PC-9 (cell line): ENCODE measurements around the gene RBM26. TPM values are rescaled to one million over a fixed set of nuclear protein-coding genes. Genes with fewer than 3 reads are reported as not detected.

Source experiments
- BruUV-seq: library from RNA; stranded (reverse); fragments of 400-500 nt; replicated peaks from 2 replicates; lab custom pipeline; 2021; lab: Mats Ljungman, UMichigan
- CTCF ChIA-PET: fragments of 300-600 bp; sonication (Branson Sonifier 250); formaldehyde crosslinking; loops from one replicate; lab custom pipeline; 2022; ENCODE audit warnings: antibody characterized with exemption; lab: Charles Lee
- POLR2A ChIA-PET: fragments of 300-600 bp; sonication (Branson Sonifier 250); formaldehyde crosslinking; loops from one replicate; lab custom pipeline; 2022; ENCODE audit warnings: antibody characterized with exemption; ENCODE audit not compliant: unreplicated experiment; lab: Charles Lee
- DNase-seq, 2 experiments: peaks; one replicate each; pipeline versions ENCODE4 v3.0.0 to v3.0.0-alpha.2; 2015 to 2022; ENCODE audit warnings: mixed read lengths in 1 of 2
- H2AFZ ChIP-seq: fragments of 200-600 bp; sonication (generic); 2 replicates; pipeline ENCODE4 v1.8.1; 2017; ENCODE audit warnings: antibody characterized with exemption
- H3F3A ChIP-seq: fragments of 200-600 bp; sonication (generic); 2 replicates; pipeline ENCODE4 v1.8.1; 2017; ENCODE audit warnings: antibody characterized with exemption, mild to moderate bottlenecking, low read depth; ENCODE audit not compliant: insufficient read depth
- H3K27ac ChIP-seq: fragments of 200-600 bp; sonication (generic); 2 replicates; pipeline ENCODE4 v1.6.1; 2016; ENCODE audit warnings: mixed run types
- H3K27me3 ChIP-seq: fragments of 200-600 bp; sonication (generic); 2 replicates; pipeline ENCODE4 v1.6.1; 2016; ENCODE audit warnings: low read depth, mixed run types; ENCODE audit not compliant: insufficient read depth
- H3K36me3 ChIP-seq: fragments of 200-600 bp; sonication (generic); 2 replicates; pipeline ENCODE4 v1.6.1; 2016; ENCODE audit warnings: low read depth, mixed run types
- H3K4me1 ChIP-seq: fragments of 200-600 bp; sonication (generic); replicated peaks from 2 replicates; pipeline ENCODE4 v1.6.1; 2016; ENCODE audit warnings: mixed run types; ENCODE audit not compliant: insufficient read depth
- H3K4me2 ChIP-seq: fragments of 200-600 bp; sonication (generic); 2 replicates; pipeline ENCODE4 v1.6.1; 2017; ENCODE audit warnings: mixed run types
- H3K4me3 ChIP-seq: fragments of 200-600 bp; sonication (generic); 2 replicates; pipeline ENCODE4 v1.6.1; 2016; ENCODE audit warnings: mixed run types
- H3K79me2 ChIP-seq: fragments of 200-600 bp; sonication (generic); 2 replicates; pipeline ENCODE4 v1.6.1; 2017; ENCODE audit warnings: low read depth, mixed run types
- H3K9me2 ChIP-seq: fragments of 200-600 bp; sonication (generic); 2 replicates; pipeline ENCODE4 v1.8.1; 2017; ENCODE audit warnings: mild to moderate bottlenecking; ENCODE audit not compliant: insufficient read depth
- H3K9me3 ChIP-seq: fragments of 200-600 bp; sonication (generic); 2 replicates; pipeline ENCODE4 v1.8.1; 2016; ENCODE audit warnings: low read depth; ENCODE audit not compliant: insufficient read depth
- H4K20me1 ChIP-seq: fragments of 200-600 bp; sonication (generic); 2 replicates; pipeline ENCODE4 v1.8.1; 2017; ENCODE audit not compliant: insufficient read depth
- EZH2 ChIP-seq: fragments of 200-600 bp; sonication (generic); IDR thresholded peaks from 2 replicates; pipeline ENCODE4 v1.8.0; 2017; ENCODE audit warnings: antibody characterized with exemption, low read depth
- intact Hi-C: fragments of 100-400 bp; cut with micrococcal nuclease; formaldehyde crosslinking; loops from one replicate; pipeline ENCODE4 v1.10.0; 2022; ENCODE audit not compliant: unreplicated experiment
- total RNA-seq: library from RNA; stranded (reverse); gene quantifications from 2 replicates; pipeline ENCODE4 v1.2.3, GENCODE V29; 2021
- TF ChIP-seq, protein P1 (sequence below): fragments of 200-600 bp; sonication (generic); conservative IDR thresholded peaks from 2 replicates; pipeline ENCODE4 v1.6.1; 2017; ENCODE audit warnings: mixed run types, antibody characterized with exemption, mild to moderate bottlenecking, moderate library complexity

Gene RBM26
- total RNA-seq, 1 experiment from 2014 or later: 40.4 TPM

DNA sequence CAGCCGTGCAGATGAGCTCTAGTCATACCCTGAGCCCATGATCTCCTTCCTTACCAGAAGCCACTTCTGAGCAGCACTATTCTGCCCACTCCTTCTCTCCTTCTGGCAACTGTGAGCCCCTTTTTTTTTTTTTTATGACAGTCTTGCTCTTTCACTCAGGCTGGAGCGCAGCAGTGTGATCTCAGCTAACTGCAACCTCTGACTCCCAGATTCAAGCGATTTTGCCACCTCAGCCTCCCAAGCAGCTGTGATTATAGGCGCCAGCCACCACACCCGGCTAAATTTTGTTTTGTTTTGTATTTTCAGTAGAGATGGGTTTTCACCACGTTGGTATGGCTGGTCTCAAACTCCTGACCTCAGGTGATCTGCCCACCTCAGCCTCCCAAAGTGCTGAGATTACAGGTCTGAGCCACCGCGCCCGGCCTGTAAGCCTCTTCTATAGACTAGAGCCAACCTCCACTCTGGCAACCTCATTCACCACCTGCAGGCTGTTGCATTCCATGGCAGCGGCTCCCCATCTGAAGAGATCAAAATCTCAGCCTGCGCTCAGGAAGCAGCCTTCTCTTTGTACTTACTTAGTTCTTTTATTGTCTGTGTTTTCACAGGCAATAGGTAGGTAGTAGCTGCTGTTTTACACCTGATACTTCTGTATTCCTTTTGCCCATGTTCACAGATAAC, 40.1 kb upstream of the RBM26 start:
- peaks cover 15% of the 10 kb centered on the region for H3K4me1 ChIP-seq
- H4K20me1 ChIP-seq: no peaks in the 10 kb centered on the region
- no peaks in the 10 kb centered on the region for H3K9me3 ChIP-seq
- POLR2A ChIA-PET: no interaction called here
- no peaks in the 10 kb centered on the region for H3K27me3 ChIP-seq
- no peak for DNase-seq
- no peak overlapping the region for H3K4me3 ChIP-seq
- intact Hi-C loops: no loop called here
- no peaks in the 10 kb centered on the region for H3K79me2 ChIP-seq
- BruUV-seq: no TSS peak
- H3K36me3 ChIP-seq: no peaks in the 10 kb centered on the region
- CTCF ChIA-PET: interaction anchor here (0.6 to 0.7 kb wide), 2 partner anchors 22 to 42 kb away, joined by 3 to 5 read pairs; no protein-coding TSS in a partner anchor
- peaks cover 8% of the 10 kb centered on the region for H3F3A ChIP-seq
- no peak overlapping the region for H3K27ac ChIP-seq
- H3K4me2 ChIP-seq: no peak overlapping the region
- no peak overlapping the region for H2AFZ ChIP-seq
- TF ChIP-seq EZH2: no peak
- TF ChIP-seq, protein P1, sequence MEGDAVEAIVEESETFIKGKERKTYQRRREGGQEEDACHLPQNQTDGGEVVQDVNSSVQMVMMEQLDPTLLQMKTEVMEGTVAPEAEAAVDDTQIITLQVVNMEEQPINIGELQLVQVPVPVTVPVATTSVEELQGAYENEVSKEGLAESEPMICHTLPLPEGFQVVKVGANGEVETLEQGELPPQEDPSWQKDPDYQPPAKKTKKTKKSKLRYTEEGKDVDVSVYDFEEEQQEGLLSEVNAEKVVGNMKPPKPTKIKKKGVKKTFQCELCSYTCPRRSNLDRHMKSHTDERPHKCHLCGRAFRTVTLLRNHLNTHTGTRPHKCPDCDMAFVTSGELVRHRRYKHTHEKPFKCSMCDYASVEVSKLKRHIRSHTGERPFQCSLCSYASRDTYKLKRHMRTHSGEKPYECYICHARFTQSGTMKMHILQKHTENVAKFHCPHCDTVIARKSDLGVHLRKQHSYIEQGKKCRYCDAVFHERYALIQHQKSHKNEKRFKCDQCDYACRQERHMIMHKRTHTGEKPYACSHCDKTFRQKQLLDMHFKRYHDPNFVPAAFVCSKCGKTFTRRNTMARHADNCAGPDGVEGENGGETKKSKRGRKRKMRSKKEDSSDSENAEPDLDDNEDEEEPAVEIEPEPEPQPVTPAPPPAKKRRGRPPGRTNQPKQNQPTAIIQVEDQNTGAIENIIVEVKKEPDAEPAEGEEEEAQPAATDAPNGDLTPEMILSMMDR: no peak
- no peaks in the 10 kb centered on the region for H3K9me2 ChIP-seq

DNA sequence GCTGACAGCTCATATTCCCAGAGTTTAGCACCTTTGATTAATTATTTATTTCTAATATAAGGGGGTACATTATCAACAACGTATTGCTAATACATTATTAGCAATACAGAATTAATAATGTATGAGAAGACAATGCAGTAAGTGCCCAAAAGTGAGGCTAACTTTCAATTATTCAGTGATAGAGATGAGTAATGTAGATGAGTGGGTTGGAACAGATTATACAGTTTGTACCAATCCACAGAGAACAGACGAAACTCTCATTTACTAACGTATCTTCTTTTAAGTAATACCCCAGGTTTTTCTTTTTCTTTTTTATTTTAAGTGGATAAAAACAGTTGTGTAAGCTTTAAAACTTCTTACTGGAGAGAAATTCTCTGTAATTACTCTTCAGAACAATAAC, 36.7 kb upstream of the RBM26 start:
- H2AFZ ChIP-seq: no peak overlapping the region
- no peak for TF ChIP-seq EZH2
- H3K9me3 ChIP-seq: no peaks in the 10 kb centered on the region
- no peaks in the 10 kb centered on the region for H4K20me1 ChIP-seq
- H3K36me3 ChIP-seq: no peaks in the 10 kb centered on the region
- no peak overlapping the region; the same call in 1 of the 2 replicates for H3K4me2 ChIP-seq
- no peaks in the 10 kb centered on the region for H3K27me3 ChIP-seq
- H3F3A ChIP-seq: peaks cover 8% of the 10 kb centered on the region
- H3K4me3 ChIP-seq: no peak overlapping the region
- no peak overlapping the region for H3K27ac ChIP-seq
- no peak for DNase-seq
- BruUV-seq: no TSS peak
- H3K4me1 ChIP-seq: peaks cover 17% of the 10 kb centered on the region
- no peaks in the 10 kb centered on the region for H3K9me2 ChIP-seq
- ChIA-PET POLR2A (no interaction called here), CTCF (interaction anchor here (1.1 kb wide), 1 partner anchor 18 kb away, joined by 3 read pairs; no protein-coding TSS in a partner anchor)
- no peaks in the 10 kb centered on the region for H3K79me2 ChIP-seq
- intact Hi-C loops: no loop called here

DNA sequence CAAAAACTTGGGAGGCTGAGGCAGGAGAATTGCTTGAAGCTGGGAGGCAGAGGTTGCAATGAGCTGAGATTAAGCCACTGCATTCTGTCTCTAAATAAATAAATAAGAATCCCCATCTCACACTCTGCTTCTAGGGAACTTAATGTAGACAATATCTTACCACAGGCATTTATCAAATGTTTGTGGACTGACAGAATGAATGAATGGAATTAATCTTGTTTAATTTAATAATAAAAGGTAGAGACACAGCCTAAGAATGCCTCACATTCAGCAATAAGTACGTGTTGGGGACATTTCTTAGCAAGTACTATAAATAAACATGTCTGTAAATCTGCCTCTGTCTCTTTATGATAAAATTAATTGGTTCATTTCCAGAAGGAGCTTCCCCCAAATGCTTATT, 36.2 kb upstream of the RBM26 start:
- H3K27me3 ChIP-seq: no peaks in the 10 kb centered on the region
- peaks cover 8% of the 10 kb centered on the region for H3F3A ChIP-seq
- POLR2A ChIA-PET: interaction anchor here (0.7 kb wide), 1 partner anchor 113 kb away, joined by 3 read pairs; no protein-coding TSS in a partner anchor
- H3K9me2 ChIP-seq: no peaks in the 10 kb centered on the region
- H3K36me3 ChIP-seq: no peaks in the 10 kb centered on the region
- H3K27ac ChIP-seq: peak overlapping the region; percentile 58
- peak overlapping the region; percentile 46; the same call in 1 of the 2 replicates for H2AFZ ChIP-seq
- no peaks in the 10 kb centered on the region for H3K79me2 ChIP-seq
- BruUV-seq: no TSS peak
- peaks cover 17% of the 10 kb centered on the region for H3K4me1 ChIP-seq
- DNase-seq: no peak
- H4K20me1 ChIP-seq: no peaks in the 10 kb centered on the region
- CTCF ChIA-PET: interaction anchor here (1.1 kb wide), 1 partner anchor 18 kb away, joined by 3 read pairs; no protein-coding TSS in a partner anchor
- H3K9me3 ChIP-seq: no peaks in the 10 kb centered on the region
- intact Hi-C loops: no loop called here
- TF ChIP-seq, protein P1: no peak
- TF ChIP-seq EZH2: no peak
- H3K4me3 ChIP-seq: no peak overlapping the region
- H3K4me2 ChIP-seq: peak overlapping the region; percentile 41
